Dendritic cell treated with granulocyte-macrophage colony-stimulating factor and Interleukin-4, amounts not matched to agents 40 ng/mL and 50 ng/mL, for 4 days (primary cell): Measurements from ENCODE around the gene HSBP1L1.
"Not testable (repeated sequence)": the region's sequence is repeated elsewhere in the genome, so short reads cannot be mapped to it uniquely, and the experiment has no call there.

Experiments used
- H3K27ac Mint-ChIP-seq: one replicate; pipeline ENCODE4 v1.8.0; 2022; ENCODE audit warnings: mild to moderate bottlenecking, mixed read lengths
- H3K27me3 Mint-ChIP-seq: one replicate; pipeline ENCODE4 v1.8.0; 2022; ENCODE audit warnings: mild to moderate bottlenecking, mixed read lengths
- H3K36me3 Mint-ChIP-seq: one replicate; pipeline ENCODE4 v1.8.0; 2022; ENCODE audit warnings: low read depth, mixed read lengths
- H3K4me1 Mint-ChIP-seq: one replicate; pipeline ENCODE4 v1.8.0; 2022; ENCODE audit warnings: low read depth, mixed read lengths
- H3K4me3 Mint-ChIP-seq: one replicate; pipeline ENCODE4 v1.8.0; 2022; ENCODE audit warnings: mild to moderate bottlenecking, moderate library complexity, mixed read lengths
- H3K9me3 Mint-ChIP-seq: one replicate; pipeline ENCODE4 v1.8.0; 2022; ENCODE audit warnings: mixed read lengths
- intact Hi-C: fragments of 100-400 bp; cut with micrococcal nuclease; formaldehyde crosslinking; loops from one replicate; pipeline ENCODE4 v1.15.0; 2022

HSBP1L1 gene

DNA sequence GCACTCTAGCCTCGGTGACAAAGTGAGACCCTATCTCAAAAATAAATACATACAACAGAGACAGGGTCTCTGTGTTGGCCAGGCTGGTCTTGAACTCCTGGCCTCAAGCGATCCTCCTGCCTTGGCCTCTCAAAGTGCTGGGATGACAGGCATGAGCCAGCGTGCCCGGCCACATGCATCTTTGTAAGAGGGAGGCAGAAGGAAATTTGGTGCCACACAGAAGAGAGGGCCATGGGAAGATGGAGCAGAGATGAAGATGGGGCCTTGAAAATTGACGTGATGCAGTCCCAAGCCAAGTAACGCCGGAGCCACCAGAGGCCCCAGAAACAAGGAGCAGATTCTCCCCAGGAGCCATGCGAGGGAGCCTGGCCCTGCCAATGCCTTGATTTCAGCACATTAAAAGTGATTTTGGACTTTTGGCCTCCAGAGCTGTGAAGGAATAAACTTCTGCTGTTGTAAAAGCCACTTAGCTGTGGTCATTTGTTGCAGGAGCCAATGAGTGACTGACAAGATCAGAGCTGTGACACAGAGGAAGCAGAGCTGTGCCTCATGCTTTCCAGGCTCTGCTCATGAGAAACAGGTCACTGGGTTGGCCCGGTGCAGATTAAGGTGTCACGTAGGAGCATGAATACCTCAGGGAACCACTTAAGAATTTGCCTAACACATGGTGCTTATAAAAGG is 10.3 kb upstream of the HSBP1L1 start:
- Mint-ChIP-seq H3K9me3 (no peaks in the 10 kb centered on the region), H3K27me3 (peaks cover 6% of the 10 kb centered on the region), H3K4me1 (peaks cover 39% of the 10 kb centered on the region), H3K36me3 (peaks cover 17% of the 10 kb centered on the region), H3K4me3 (no peak overlapping the region), H3K27ac (peak overlapping the region; percentile 56)
- intact Hi-C loops = loop anchor here (10.0 kb wide), 1 partner anchor 159 kb away; the partner anchor contains the start of gene KCNG2

DNA sequence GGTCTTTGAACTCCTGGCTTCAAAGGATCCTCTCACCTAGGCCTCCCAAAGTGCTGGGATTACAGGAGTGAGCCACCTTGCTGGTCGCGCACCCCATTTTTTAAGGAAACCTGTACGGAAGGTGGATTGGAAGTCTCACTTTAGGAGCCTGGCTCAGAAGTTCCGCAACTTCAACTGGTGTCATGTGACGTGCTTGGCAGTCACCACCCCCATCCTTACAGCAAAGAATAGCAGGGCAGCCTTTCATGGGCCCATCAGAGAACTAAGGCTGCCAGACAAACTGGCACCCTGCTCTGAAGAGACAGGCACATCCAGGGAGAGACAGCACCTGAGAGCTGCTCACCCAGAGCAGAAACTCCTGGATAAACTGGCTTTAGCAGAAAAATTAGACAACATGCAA is 9.7 kb upstream of the HSBP1L1 start:
- Mint-ChIP-seq H3K27me3 (peaks cover 6% of the 10 kb centered on the region), H3K27ac (peak overlapping the region; percentile 56), H3K4me3 (no peak overlapping the region), H3K36me3 (peaks cover 10% of the 10 kb centered on the region), H3K4me1 (peaks cover 33% of the 10 kb centered on the region), H3K9me3 (no peaks in the 10 kb centered on the region)
- intact Hi-C loops = loop anchor here (10.0 kb wide), 1 partner anchor 160 kb away; the partner anchor contains the start of gene KCNG2

- intact Hi-C loops = loop anchor here (10.0 kb wide), 1 partner anchor 161 kb away; the partner anchor contains the start of gene KCNG2
- H3K36me3 Mint-ChIP-seq = peaks cover 3% of the 10 kb centered on the region
- peaks cover 33% of the 10 kb centered on the region for H3K4me1 Mint-ChIP-seq
- H3K27me3 Mint-ChIP-seq = peaks cover 6% of the 10 kb centered on the region
- H3K4me3 Mint-ChIP-seq = no peak overlapping the region
- no peaks in the 10 kb centered on the region for H3K9me3 Mint-ChIP-seq
- H3K27ac Mint-ChIP-seq = peak overlapping the region; percentile 56
Observed at GRCh38 chr18:79955302-79956075, 9.0 kb upstream of the HSBP1L1 start.

DNA sequence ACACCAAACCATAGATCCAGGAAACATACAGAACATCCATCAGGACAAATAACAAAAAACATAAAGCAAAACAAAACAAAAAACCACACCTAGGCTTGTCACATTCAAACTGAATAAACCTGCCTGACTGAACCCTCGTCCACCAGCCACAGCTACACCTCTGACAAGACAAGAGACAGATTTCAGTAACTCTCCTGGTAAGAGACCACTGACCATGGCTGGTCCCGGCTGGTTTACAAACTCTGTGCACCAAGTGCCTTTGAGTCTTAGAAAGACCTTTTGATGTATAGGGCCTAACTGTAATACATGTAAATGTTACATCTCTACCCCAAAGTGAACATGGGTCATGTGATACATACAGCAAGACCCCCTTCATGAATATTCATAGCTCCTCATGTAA is 8.2 kb upstream of the HSBP1L1 start:
- peaks cover 10% of the 10 kb centered on the region for H3K27me3 Mint-ChIP-seq
- H3K4me1 Mint-ChIP-seq = peaks cover 36% of the 10 kb centered on the region
- no peaks in the 10 kb centered on the region for H3K36me3 Mint-ChIP-seq
- H3K9me3 Mint-ChIP-seq = no peaks in the 10 kb centered on the region
- intact Hi-C loops = loop anchor here (10.0 kb wide), 1 partner anchor 161 kb away; the partner anchor contains the start of gene KCNG2
- H3K27ac Mint-ChIP-seq = no peak overlapping the region
- H3K4me3 Mint-ChIP-seq = no peak overlapping the region

- Mint-ChIP-seq H3K27ac (no peak overlapping the region), H3K4me3 (no peak overlapping the region), H3K4me1 (peaks cover 59% of the 10 kb centered on the region), H3K27me3 (peaks cover 22% of the 10 kb centered on the region), H3K36me3 (no peaks in the 10 kb centered on the region), H3K9me3 (no peaks in the 10 kb centered on the region)
- intact Hi-C loops = loop anchor here (10.0 kb wide), 1 partner anchor 164 kb away; the partner anchor contains the start of gene KCNG2
Observed at GRCh38 chr18:79958981-79959380, 5.5 kb upstream of the HSBP1L1 start.

GRCh38 chr18:79960161-79960801 is 4.2 kb upstream of the HSBP1L1 start:
- Mint-ChIP-seq H3K4me1 (peaks cover 48% of the 10 kb centered on the region), H3K4me3 (peak overlapping the region; percentile 50)

DNA sequence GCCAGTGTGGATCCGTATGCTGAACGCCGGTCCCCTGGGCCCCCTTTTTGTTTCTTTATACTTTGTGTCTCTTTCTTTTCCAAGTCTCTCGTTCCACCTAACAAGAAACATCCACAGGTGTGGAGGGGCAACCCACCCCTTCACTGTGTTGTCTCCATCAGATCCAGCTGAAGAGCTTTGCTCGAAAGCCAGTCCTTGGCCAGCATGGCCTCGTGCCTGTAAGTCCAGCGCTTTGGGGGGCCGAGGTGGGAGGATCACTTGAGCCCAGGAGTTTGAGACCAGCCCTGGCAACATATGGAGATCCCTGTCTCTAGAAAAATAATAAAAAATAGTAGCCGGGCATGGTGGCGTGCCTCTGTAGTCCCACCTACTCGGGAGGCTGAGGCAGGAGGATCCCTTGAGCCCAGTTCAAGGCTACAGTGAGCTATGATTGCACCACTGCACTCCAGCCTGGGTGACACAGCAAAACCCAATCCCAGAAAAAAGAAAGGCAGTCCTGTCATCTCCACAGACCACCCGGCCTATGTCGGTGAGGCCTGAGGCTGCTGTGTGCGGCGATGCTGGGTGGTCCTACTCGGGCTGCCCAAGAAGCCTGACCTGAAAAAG is 3.4 kb upstream of the HSBP1L1 start:
- no peaks in the 10 kb centered on the region for H3K9me3 Mint-ChIP-seq
- H3K4me3 Mint-ChIP-seq = no peak overlapping the region
- H3K36me3 Mint-ChIP-seq = no peaks in the 10 kb centered on the region
- H3K4me1 Mint-ChIP-seq = peaks cover 46% of the 10 kb centered on the region
- intact Hi-C loops = loop anchor here (10.0 kb wide), 1 partner anchor 576 kb away; no protein-coding TSS in a partner anchor
- H3K27ac Mint-ChIP-seq = peak overlapping the region; percentile 5
- H3K27me3 Mint-ChIP-seq = peaks cover 23% of the 10 kb centered on the region

More at GRCh38 chr18:79960161-79960801, 4.2 kb upstream of the HSBP1L1 start:
- not testable (repeated sequence) for H3K36me3 Mint-ChIP-seq, H3K9me3 Mint-ChIP-seq
- H3K27ac Mint-ChIP-seq = peak overlapping the region; percentile 35
- intact Hi-C loops = loop anchor here (10.0 kb wide), 1 partner anchor 575 kb away; no protein-coding TSS in a partner anchor
- H3K27me3 Mint-ChIP-seq = peaks cover 25% of the 10 kb centered on the region

DNA sequence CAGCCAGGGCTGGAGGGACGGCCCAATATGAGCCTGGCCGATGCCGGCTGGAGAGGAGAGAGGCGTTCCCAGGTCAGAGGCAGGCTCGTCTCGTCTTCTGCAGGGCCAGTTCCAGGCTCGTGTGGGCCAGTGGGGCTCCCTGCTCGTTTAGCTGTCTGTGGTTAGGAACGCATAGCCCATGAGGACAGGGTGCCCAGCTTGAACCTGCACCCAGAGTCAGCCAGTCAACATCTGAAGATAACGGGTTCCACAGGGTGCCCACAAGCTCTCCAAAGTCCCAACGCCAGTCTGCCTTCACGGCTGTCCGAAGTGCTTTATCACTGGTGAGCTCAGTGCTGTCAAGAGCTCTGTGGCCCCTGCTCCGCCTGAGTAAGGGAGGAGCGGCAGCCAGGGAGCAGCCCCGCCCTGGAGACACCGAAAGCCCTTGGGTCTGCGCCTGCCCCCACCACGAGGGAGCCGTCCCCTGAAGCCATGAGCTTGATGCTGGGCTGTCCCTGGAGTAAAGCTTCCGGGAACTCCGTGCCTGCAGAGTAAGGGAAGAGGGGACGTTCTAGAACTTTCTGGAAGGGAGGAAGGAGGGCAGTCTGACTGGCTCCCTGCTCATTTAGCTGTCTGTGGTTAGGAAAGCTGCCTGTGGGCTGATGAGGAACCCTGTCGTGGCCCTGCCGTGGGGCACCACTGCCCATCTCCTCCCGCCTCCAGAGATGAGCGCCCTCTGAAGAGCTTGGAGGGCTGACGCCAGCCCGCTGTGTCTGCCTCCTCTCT is 2.7 kb upstream of the HSBP1L1 start:
- H3K27me3 Mint-ChIP-seq = peaks cover 22% of the 10 kb centered on the region
- intact Hi-C loops = loop anchor here (10.0 kb wide), 1 partner anchor 577 kb away; no protein-coding TSS in a partner anchor
- H3K27ac Mint-ChIP-seq = peak overlapping the region; percentile 5
- H3K36me3 Mint-ChIP-seq = peaks cover 1% of the 10 kb centered on the region
- no peak overlapping the region for H3K4me3 Mint-ChIP-seq
- no peaks in the 10 kb centered on the region for H3K9me3 Mint-ChIP-seq
- peaks cover 46% of the 10 kb centered on the region for H3K4me1 Mint-ChIP-seq

GRCh38 chr18:79962311-79962710 is 2.1 kb upstream of the HSBP1L1 start:
- Mint-ChIP-seq H3K36me3 (peaks cover 7% of the 10 kb centered on the region), H3K27me3 (peaks cover 20% of the 10 kb centered on the region), H3K27ac (peak overlapping the region; percentile 5), H3K4me1 (peaks cover 46% of the 10 kb centered on the region), H3K9me3 (no peaks in the 10 kb centered on the region), H3K4me3 (no peak overlapping the region)
- intact Hi-C loops = loop anchor here (10.0 kb wide), 1 partner anchor 578 kb away; no protein-coding TSS in a partner anchor

DNA sequence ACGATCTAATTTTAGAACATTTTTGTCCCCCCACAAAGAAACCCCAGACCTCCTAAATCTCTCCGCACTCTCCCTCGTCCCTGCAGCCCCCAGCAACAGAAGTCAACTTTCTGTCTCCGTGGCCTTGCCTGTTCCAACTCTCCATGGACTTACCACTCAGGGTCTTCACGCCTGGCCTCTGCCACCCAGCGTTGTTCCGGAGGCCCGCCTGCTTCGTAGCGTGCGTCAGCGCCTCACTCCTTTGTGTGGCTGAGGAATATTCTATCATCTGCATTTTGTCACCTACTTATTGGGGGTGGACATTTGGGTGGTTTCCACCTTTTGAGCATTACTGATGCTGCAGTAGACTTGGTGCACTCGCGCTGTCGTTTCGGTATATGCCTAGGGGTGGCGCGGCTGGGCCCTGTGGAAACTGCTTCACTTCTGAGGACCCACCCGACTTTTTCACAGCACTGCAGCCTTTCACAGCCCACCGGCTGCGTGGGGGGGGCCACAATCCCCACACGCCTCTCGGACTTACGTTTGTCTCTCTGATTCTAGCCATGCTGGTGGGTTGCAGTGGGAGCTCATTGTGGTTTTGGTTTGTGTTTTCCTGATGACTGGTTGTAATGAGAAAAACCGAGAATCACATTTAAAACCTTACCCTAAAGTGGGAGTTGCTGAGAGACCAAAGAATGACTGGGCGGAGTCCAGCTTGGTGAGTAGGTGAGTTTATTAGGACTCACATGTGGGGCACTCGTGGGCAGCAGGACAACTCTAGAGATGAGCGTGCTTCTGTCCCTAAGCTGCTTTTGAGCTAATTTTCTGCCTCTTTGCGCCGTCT is 1.4 kb upstream of the HSBP1L1 start:
- intact Hi-C loops = loop anchor here (10.0 kb wide), 1 partner anchor 578 kb away; no protein-coding TSS in a partner anchor
- Mint-ChIP-seq H3K4me3 (no peak overlapping the region), H3K4me1 (peaks cover 46% of the 10 kb centered on the region), H3K27ac (no peak overlapping the region), H3K27me3 (peaks cover 20% of the 10 kb centered on the region), H3K36me3 (peaks cover 9% of the 10 kb centered on the region), H3K9me3 (no peaks in the 10 kb centered on the region)

DNA sequence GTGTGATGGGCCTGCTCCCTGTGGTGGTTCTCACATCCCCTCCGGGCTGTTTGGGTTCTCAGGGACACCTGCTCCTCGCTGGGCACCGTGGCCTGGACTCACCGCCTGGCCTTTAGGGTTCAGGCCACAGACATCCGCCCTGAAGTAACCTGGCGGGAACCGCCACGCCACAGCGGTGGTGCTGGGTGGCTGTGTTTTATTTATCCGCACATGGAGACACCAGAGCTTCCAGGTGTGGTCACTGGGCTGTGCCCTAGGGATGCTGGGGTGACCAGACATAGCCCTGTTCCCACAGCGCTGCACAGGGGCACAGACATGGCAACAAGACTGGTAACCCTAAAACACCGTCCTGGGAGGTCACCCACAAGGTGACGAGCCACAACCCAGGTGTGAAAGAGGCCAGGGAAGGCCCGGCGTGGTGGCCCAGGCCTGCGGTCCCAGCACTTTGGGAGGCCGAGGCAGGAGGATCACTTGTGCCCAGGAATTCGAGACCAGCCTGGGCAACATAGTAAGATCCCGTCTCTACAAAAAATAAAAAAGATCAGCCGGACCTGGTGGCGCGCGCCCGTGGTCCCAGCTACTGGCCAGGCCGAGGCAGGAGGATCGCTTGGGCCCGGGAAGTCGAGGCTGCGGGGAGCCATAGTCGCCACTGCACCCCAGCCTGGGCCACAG is 649 bp upstream of the HSBP1L1 start:
- H3K36me3 Mint-ChIP-seq = peaks cover 16% of the 10 kb centered on the region
- peak overlapping the region; percentile 80 for H3K4me3 Mint-ChIP-seq
- no peak overlapping the region for H3K27ac Mint-ChIP-seq
- peaks cover 20% of the 10 kb centered on the region for H3K27me3 Mint-ChIP-seq
- peaks cover 46% of the 10 kb centered on the region for H3K4me1 Mint-ChIP-seq
- no peaks in the 10 kb centered on the region for H3K9me3 Mint-ChIP-seq
- intact Hi-C loops = loop anchor here (10.0 kb wide), 1 partner anchor 579 kb away; no protein-coding TSS in a partner anchor
